SK-N-SH (cell line): ENCODE results near the gene ITSN1. TPM values are rescaled to one million over a fixed set of nuclear protein-coding genes. Genes with fewer than 3 reads are reported as not detected.

Experiments used
- CTCF ChIA-PET: fragments of 300-600, 350-600 bp; formaldehyde crosslinking; extraction: SDS; loops from one replicate; lab custom pipeline; 2021; lab: Yijun Ruan, JAX
- POLR2A ChIA-PET: fragments of 350-600 bp; sonication (Branson Sonifier 250); formaldehyde crosslinking; extraction: SDS; loops from one replicate; lab custom pipeline; 2020; ENCODE audit warnings: antibody characterized with exemption, inconsistent platforms; lab: Yijun Ruan, JAX
- DNase-seq: peaks from one replicate; pipeline ENCODE4 v3.0.0; 2012
- H2AFZ ChIP-seq: fragments of 200-600 bp; sonication (generic); 2 replicates; pipeline ENCODE4 v1.8.1; 2016; ENCODE audit warnings: antibody characterized with exemption, mild to moderate bottlenecking, low read depth
- H3F3A ChIP-seq: fragments of 200-600 bp; sonication (generic); replicated peaks from 2 replicates; pipeline ENCODE3; 2016; ENCODE audit warnings: antibody characterized with exemption, mild to moderate bottlenecking; ENCODE audit not compliant: insufficient read depth
- H3K27ac ChIP-seq, 2 experiments: fragments of 200-500 bp in 1 of 2; fragments of 200-600 bp in 1 of 2; sonication (Bioruptor generic) in 1 of 2; sonication (generic), shearing (Covaris generic) in 1 of 2; 2 replicates each; pipeline versions ENCODE4 v1.5.1 to v1.6.1; 2014 to 2016; ENCODE audit warnings: low read depth in 2 of 2, inconsistent platforms in 1 of 2, low read length in 1 of 2, mild to moderate bottlenecking in 1 of 2, mixed read lengths in 1 of 2
- H3K27me3 ChIP-seq: fragments of 200-600 bp; sonication (generic), shearing (Covaris generic); 2 replicates; pipeline ENCODE4 v1.6.1; 2016; ENCODE audit warnings: mixed run types; ENCODE audit not compliant: insufficient read depth
- H3K36me3 ChIP-seq, 2 experiments: fragments of 200-500 bp in 1 of 2; fragments of 200-600 bp in 1 of 2; sonication (Bioruptor generic) in 1 of 2; sonication (generic) in 1 of 2; replicated peaks in 1 of 2; 2 replicates each; pipeline versions ENCODE3 to v1.5.1; 2014 to 2016; ENCODE audit warnings: low read length in 1 of 2, mild to moderate bottlenecking in 1 of 2; ENCODE audit not compliant: insufficient read depth in 2 of 2, control insufficient read depth in 1 of 2
- H3K4me1 ChIP-seq, 2 experiments: fragments of 200-500 bp in 1 of 2; fragments of 200-600 bp in 1 of 2; sonication (Bioruptor generic) in 1 of 2; sonication (generic), shearing (Covaris generic) in 1 of 2; 2 replicates each; pipeline versions ENCODE4 v1.5.1 to v1.6.1; 2014 to 2016; ENCODE audit warnings: low read depth in 1 of 2, low read length in 1 of 2, mixed run types in 1 of 2; ENCODE audit not compliant: insufficient read depth in 2 of 2, control insufficient read depth in 1 of 2
- H3K4me2 ChIP-seq: fragments of 200-600 bp; sonication (generic), shearing (Covaris generic); 2 replicates; pipeline ENCODE4 v1.6.1; 2017; ENCODE audit warnings: mixed run types
- H3K4me3 ChIP-seq, 2 experiments: fragments of 200-500 bp in 1 of 2; fragments of 200-600 bp in 1 of 2; sonication (Bioruptor generic) in 1 of 2; sonication (generic), shearing (Covaris generic) in 1 of 2; 2 replicates each; pipeline versions ENCODE4 v1.5.1 to v1.8.1; 2014 to 2016; ENCODE audit warnings: low read depth in 2 of 2, inconsistent platforms in 1 of 2, low read length in 1 of 2, mild to moderate bottlenecking in 1 of 2, mixed read lengths in 1 of 2, moderate library complexity in 1 of 2
- H3K79me2 ChIP-seq: fragments of 200-600 bp; sonication (generic); 2 replicates; pipeline ENCODE4 v1.8.1; 2017; ENCODE audit warnings: mild to moderate bottlenecking; ENCODE audit not compliant: insufficient read depth
- H3K9ac ChIP-seq: fragments of 200-600 bp; sonication (generic); 2 replicates; pipeline ENCODE4 v1.6.1; 2017; ENCODE audit warnings: mixed run types
- H3K9me2 ChIP-seq: fragments of 200-600 bp; sonication (generic); 2 replicates; pipeline ENCODE4 v1.6.1; 2017; ENCODE audit warnings: mixed run types
- H3K9me3 ChIP-seq: fragments of 200-600 bp; sonication (generic); 2 replicates; pipeline ENCODE4 v1.6.1; 2017; ENCODE audit warnings: mixed run types, mild to moderate bottlenecking, moderate library complexity
- H4K20me1 ChIP-seq: fragments of 200-600 bp; sonication (generic); 2 replicates; pipeline ENCODE4 v1.6.1; 2017; ENCODE audit warnings: mild to moderate bottlenecking, mixed run types; ENCODE audit not compliant: insufficient read depth
- ELF1 ChIP-seq: IDR thresholded peaks from 2 replicates; pipeline ENCODE4 v1.4.0; 2012
- FOSL2 ChIP-seq: IDR thresholded peaks from 2 replicates; pipeline ENCODE4 v1.4.0; 2012; ENCODE audit warnings: low read depth, mild to moderate bottlenecking, moderate library complexity, borderline replicate concordance
- IRF3 ChIP-seq: fragments of 150-350 bp; IDR thresholded peaks from 2 replicates; pipeline ENCODE4 v1.6.1; 2016; ENCODE audit warnings: mild to moderate bottlenecking, low read depth, low read length
- JUND ChIP-seq: IDR thresholded peaks from 2 replicates; pipeline ENCODE4 v1.4.0; 2012
- MEF2A ChIP-seq: IDR thresholded peaks from 2 replicates; pipeline ENCODE4 v1.4.0; 2012; ENCODE audit warnings: low read depth, borderline replicate concordance
- NFIC ChIP-seq: IDR thresholded peaks from 2 replicates; pipeline ENCODE4 v1.4.0; 2012; ENCODE audit warnings: borderline replicate concordance
- PBX3 ChIP-seq: IDR thresholded peaks from 2 replicates; pipeline ENCODE4; 2012
- POLR2AphosphoS5 ChIP-seq: IDR thresholded peaks from 2 replicates; pipeline ENCODE4 v1.6.1; 2012; ENCODE audit warnings: low read depth, low read length
- REST ChIP-seq: IDR thresholded peaks from 2 replicates; pipeline ENCODE4 v1.6.1; 2012; ENCODE audit warnings: mild to moderate bottlenecking, low read depth, low read length, moderate library complexity
- RXRA ChIP-seq: IDR thresholded peaks from 2 replicates; pipeline ENCODE4 v1.4.0; 2012; ENCODE audit warnings: low read depth, mild to moderate bottlenecking, borderline replicate concordance
- TAF1 ChIP-seq: IDR thresholded peaks from 2 replicates; pipeline ENCODE4 v1.6.1; 2012; ENCODE audit warnings: low read depth, mild to moderate bottlenecking, low read length, moderate library complexity, borderline replicate concordance
- TCF12 ChIP-seq: IDR thresholded peaks from 2 replicates; pipeline ENCODE4 v1.4.0; 2012
- TEAD4 ChIP-seq: IDR thresholded peaks from 2 replicates; pipeline ENCODE4 v1.4.0; 2012; ENCODE audit warnings: mild to moderate bottlenecking, borderline replicate concordance; ENCODE audit not compliant: insufficient read depth
- USF1 ChIP-seq: IDR thresholded peaks from 2 replicates; pipeline ENCODE4 v1.4.0; 2012; ENCODE audit warnings: low read depth, borderline replicate concordance
- YY1 ChIP-seq: IDR thresholded peaks from 2 replicates; pipeline ENCODE4 v1.4.0; 2012; ENCODE audit warnings: low read depth, mild to moderate bottlenecking
- WGBS: methylation state at CpG from one replicate; pipeline ENCODE4 v1.1.6; 2017; ENCODE audit warnings: low lambda C conversion rate; 5-methylcytosine and 5-hydroxymethylcytosine counted together
- polyA plus RNA-seq, 3 experiments: library from polyadenylated mRNA; depleted of rRNA; stranded (reverse); fragments of >200 nt; gene quantifications; 2 replicates each; pipeline ENCODE4 v1.2.3, GENCODE V29; 2012

ITSN1 gene
- polyA plus RNA-seq, 1 of the 3 experiments (the other 2 are of a cell fraction), result 27.8 TPM

GRCh38 chr21:33618407-33618806, 23.9 kb upstream of the ITSN1 start (continued):
- TF ChIP-seq REST (no peak), ELF1 (no peak), TEAD4 (no peak), JUND (no peak), MEF2A (no peak)

- ChIA-PET POLR2A (no interaction called here), CTCF (interaction anchor here (2.6 kb wide), 1 partner anchor 14 kb away, joined by 9 read pairs; no protein-coding TSS in a partner anchor)
- Histone ChIP-seq H3K79me2 (peaks cover 10% of the 10 kb centered on the region), H3K9ac (no peak overlapping the region), H3F3A (no peaks in the 10 kb centered on the region), H3K27me3 (no peaks in the 10 kb centered on the region), H3K4me1 (no peaks in the 10 kb centered on the region), H3K36me3 (peaks cover 32 to 49% of the 10 kb centered on the region in 2 experiments), H2AFZ (no peak overlapping the region), H3K27ac (no peak overlapping the region), H3K9me3 (no peaks in the 10 kb centered on the region), H4K20me1 (no peaks in the 10 kb centered on the region), H3K4me3 (no peak overlapping the region), H3K9me2 (no peaks in the 10 kb centered on the region), H3K4me2 (no peak overlapping the region)
- WGBS, result 88% methylated on average over 4 of the region's 4 CpGs
- no peak for TF ChIP-seq USF1
- no peak for TF ChIP-seq TEAD4
- no peak for TF ChIP-seq TAF1
- no peak for TF ChIP-seq TCF12
- no peak for TF ChIP-seq YY1
- TF ChIP-seq POLR2AphosphoS5, result no peak
- TF ChIP-seq PBX3, result no peak
- TF ChIP-seq FOSL2, result no peak
- no peak for TF ChIP-seq RXRA
- no peak for TF ChIP-seq NFIC
- no peak for TF ChIP-seq ELF1
- no peak for TF ChIP-seq IRF3
- no peak for DNase-seq
Observed at GRCh38 chr21:33619726-33620125, 22.6 kb upstream of the ITSN1 start.
